ENCODE measurements around the gene SRI.
"Not testable (repeated sequence)": the region's sequence is repeated elsewhere in the genome, so short reads cannot be mapped to it uniquely, and the experiment has no call there.

The SRI gene, protein sequence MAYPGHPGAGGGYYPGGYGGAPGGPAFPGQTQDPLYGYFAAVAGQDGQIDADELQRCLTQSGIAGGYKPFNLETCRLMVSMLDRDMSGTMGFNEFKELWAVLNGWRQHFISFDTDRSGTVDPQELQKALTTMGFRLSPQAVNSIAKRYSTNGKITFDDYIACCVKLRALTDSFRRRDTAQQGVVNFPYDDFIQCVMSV

DNA sequence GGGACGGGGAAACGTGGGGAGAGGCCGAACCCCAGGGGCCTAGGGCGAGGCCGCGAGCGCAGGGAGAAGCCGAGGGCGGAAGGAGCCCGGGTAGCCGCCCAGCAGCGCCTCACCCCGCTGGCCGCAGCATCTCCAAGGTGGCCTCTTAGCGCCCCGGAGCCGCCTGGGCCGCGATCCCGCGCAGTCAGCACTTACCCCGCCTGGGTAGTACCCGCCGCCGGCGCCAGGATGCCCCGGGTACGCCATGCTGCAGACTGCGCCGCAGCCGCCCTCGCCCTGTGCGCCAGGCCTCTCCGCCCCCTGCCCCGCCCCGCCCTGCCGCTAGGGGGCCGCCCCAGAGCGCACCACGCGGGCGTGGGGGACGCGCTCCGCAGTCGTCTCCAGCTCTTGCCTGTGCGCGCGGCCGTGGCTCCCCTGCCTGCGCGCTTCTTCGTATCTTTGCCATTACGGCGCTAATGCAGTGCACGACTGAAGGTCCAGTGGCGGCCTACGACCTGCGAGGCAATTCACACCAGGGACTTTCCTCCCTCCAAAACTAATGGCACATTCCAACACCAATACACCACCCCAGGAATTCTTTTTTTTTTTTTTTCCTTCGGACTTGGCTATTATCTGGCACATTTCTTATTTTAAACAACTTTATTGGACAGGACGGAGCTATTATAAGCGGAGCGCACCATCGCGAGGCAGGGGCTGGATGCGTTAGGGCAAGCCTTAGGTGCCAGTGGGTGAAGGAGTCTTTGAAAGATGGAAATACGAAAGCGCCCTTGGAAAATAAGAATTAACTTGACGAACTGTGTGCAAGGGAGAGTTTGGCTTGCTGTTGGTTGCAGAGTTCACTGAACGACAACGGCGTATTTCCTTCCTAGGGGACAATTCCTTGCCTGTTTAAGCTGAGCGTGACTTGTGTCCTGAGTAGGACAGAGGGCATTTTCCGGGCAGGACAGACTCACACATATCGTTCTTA, at the start of gene SRI:
Gene SRI, minus strand, starts transcription at position 258 of the 967 bp plus-strand sequence. Its CDS starts 12 bp downstream, at position 246.
- TF ChIP-seq POLR2A (IDR thresholded peaks at IDR 0.05; ENCODE audit: low read length) (peak; percentile 75), GATA1 (IDR thresholded peaks at IDR 0.05; ENCODE audit: low read depth, low read length) (no peak)
- DNase-seq, result peak; percentile 94 to 96

DNA sequence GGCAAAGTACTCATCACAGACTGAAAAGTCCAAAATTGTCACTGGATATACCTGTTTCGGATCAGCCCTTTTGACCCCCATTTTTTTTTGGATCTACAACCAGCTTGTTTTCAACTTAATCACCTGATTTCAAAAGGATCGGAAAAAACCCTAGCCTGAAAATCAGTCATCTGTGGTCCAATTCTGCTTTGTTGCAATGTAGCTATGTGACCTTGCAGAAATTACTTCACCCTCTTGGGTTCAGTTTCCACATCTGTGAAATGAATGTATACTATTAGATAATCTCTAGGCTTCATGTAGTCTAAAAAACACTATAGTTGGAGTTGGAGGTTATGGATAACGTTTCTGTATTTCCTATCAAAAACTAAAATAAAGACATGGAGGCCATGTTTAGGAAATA, 49.7 kb upstream of the SRI start:
- TF ChIP-seq POLR2A (IDR thresholded peaks at IDR 0.05; ENCODE audit: low read length) (no peak), GATA1 (IDR thresholded peaks at IDR 0.05; ENCODE audit: low read depth, low read length) (no peak)
- DNase-seq, result no peak

DNA sequence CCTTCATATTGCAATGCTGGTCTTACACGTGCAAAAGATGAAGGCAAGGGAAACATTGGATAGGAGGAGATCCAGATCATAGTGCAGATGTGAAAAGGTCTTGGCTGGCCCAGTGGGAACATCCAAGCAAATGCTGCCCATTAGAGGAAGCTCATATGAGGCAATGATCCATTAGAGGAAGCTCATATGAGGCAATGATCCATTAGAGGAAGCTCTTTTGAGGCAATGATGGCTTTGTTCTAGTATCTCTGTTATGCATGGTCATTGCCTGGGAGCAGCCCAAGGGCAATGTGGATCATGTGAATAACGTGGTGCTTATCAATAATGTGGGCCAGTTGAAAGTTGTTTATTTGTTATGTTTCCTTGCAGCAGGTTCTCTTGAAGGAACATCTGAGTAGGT, 49.0 kb upstream of the SRI start:
- DNase-seq, result no peak
- TF ChIP-seq GATA1 (IDR thresholded peaks at IDR 0.05; ENCODE audit: low read depth, low read length) (no peak), POLR2A (IDR thresholded peaks at IDR 0.05; ENCODE audit: low read length) (no peak)

DNA sequence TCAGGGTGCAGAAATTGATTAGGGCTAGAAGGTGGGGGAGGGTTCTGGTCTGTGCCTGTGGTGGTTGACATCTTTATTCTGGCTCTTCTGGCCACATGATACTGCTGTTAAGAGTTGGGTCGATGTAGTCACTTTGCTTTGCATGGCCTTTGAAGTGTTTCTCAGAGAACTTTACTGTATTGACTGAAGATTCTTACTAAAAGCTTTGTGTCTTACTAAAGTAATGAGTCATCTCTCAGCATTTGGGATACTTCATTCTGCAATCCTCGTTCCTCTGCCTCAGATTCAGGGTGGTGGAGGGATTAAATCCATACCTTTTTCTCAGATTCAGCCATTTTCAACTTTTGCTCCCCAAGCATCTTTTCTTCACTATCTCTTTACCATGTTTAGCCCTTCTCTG, 48.2 kb upstream of the SRI start:
- no peak for DNase-seq
- TF ChIP-seq POLR2A (IDR thresholded peaks at IDR 0.05; ENCODE audit: low read length) (no peak), GATA1 (IDR thresholded peaks at IDR 0.05; ENCODE audit: low read depth, low read length) (no peak)

DNA sequence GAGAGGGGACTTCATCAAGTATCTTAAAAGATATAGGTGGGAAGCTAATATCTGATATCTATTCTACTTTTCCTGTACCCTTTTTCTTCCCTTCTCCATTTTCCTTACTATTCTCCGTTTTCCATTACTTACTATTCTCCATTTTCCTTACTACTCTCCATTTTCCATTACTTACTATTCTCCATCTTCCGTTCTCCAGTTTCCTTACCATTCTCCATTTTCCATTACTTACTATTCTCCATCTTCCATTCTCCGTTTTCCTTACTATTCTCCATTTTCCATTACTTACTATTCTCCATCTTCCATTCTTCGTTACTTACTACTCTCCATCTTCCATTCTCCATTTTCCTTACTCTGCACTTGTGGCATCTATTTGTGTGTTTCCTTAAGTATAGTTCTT, 47.6 kb upstream of the SRI start:
- TF ChIP-seq POLR2A (IDR thresholded peaks at IDR 0.05; ENCODE audit: low read length) (no peak), GATA1 (IDR thresholded peaks at IDR 0.05; ENCODE audit: low read depth, low read length) (no peak)
- no peak for DNase-seq

DNA sequence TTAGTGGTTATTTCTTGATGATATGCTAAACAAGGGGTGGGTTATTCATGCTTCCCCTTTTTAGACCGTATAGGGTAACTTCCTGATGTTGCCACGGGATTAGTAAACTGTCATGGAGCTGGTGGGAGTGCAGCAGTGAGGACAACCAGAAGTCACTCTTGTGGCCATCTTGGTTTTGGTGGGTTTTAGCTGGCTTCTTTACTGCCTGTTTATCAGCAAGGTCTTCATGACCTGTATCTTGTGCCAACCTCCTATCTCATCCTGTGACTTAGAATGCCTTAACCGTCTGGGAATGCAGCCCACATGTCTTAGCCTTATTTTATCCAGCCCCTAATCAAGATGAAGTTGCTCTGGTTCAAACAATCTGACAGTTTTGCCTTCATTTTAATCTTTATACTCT, 45.1 kb upstream of the SRI start:
- peak in 1 of 2 experiments; percentile 15 for DNase-seq

DNA sequence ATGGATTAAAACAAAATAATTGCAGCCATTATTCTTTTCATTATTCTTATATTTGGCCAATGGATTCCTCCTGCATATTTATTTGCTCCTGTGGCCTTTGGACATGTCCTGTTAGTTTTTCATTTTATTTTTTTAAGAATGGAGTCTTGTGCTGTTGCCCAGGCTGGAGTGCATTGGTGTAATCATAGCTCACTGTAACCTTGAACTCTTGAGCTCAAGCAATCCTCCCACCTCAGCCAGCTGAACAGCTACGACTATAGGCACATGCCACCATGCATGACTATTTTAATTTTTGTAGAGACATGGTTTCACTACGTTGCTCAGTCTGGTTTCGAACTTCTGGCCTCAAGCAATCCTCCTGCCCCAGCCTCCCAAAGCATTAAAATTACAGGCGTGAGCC, 42.7 kb upstream of the SRI start:
- TF ChIP-seq POLR2A (IDR thresholded peaks at IDR 0.05; ENCODE audit: low read length), result no peak

DNA sequence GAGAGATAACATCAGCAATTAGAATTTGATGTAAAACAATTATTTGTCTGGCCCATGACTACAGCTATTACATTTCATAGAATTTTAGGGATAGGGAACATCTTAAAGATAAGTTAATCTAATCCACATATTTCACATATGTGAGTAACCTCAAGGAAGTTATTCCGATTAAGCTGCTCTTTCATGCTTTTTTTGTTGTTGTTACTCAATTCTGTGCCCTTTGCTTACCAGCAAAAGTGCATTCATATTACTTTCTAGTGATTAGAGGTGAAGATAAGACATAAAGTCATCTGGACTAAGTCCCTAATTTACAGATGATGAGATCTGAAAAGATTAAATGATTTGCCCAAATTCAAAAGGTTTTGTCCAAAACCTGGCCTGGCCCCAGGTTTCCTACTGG, 40.9 kb upstream of the SRI start:
- no peak for DNase-seq
- no peak for TF ChIP-seq POLR2A (IDR thresholded peaks at IDR 0.05; ENCODE audit: low read length)
- no peak for TF ChIP-seq GATA1 (IDR thresholded peaks at IDR 0.05; ENCODE audit: low read depth, low read length)

More for the DNA sequence above, 42.7 kb upstream of the SRI start:
- DNase-seq, result no peak

DNA sequence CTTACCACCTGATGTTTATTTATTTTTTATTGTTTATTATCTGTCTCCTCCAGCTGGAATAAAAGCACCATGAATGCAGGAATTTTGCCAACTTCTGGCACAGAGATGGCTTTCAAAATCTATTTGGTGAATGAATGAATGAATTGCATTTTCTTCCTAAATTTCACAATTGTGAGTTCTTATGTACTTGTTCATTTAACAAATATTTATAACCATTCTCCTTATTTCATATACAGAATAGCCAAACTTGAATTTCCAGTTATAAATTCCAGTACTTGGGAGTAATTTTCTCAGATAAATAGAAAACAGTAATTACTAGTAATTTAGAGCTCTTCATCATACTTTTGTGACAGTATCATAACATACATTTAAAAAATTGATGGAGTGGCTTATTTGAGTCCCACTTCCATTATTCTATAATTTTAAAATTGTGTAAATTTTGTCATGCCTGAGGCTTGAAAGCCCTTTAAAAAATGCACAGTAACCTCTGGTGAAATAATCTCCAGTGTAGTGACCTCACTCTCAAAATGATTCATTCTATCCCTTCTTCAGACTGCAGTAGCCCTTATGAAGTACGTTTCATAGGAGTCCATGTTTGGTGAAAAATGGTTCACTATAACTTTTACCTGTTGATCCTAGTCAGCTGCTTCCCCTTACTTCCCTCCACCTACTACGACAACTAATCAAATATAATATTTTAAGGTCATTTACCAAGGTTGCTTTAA, 40.0 kb upstream of the SRI start:
- TF ChIP-seq POLR2A (IDR thresholded peaks at IDR 0.05; ENCODE audit: low read length) (no peak), GATA1 (IDR thresholded peaks at IDR 0.05; ENCODE audit: low read depth, low read length) (no peak)
- no peak for DNase-seq

DNA sequence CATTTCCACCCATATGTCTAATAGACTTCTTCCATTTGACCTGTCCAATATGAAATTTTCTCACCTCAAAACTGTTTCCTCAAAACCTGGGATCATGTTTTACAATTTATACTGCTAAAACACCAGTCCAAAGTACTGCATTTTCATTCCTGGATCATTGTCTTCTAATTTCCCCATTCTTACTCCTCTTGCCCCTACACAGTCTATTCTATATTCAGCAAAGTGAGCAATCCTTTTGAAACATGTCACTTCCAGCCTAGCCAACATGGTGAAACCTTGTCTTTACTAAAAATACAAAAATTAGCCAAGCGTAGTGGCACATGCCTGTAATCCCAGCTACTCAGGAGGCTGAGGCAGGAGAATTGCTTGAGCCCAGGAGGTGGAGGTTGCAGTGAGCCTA, 38.5 kb upstream of the SRI start:
- DNase-seq, result not testable (repeated sequence)

DNA sequence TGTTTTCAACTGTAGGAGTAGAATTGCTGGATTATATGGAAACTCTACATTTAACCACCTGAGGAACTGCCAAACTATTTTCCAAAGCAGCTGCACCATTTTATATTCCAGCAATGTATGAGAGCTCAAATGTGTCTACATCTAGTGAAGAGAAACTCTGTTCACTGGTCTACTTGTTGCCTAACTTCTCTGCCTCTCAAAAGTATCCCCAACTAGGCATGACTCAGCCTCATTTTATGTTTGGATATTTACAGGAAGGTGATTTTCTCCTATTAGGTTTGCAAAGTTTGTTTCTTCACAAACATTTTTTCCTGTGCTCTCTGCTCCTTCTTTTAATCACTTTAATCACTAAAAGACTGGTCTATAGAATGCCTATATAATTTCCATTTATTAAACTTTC, 37.1 kb upstream of the SRI start:
- DNase-seq, result no peak
- TF ChIP-seq POLR2A (IDR thresholded peaks at IDR 0.05; ENCODE audit: low read length) (no peak), GATA1 (IDR thresholded peaks at IDR 0.05; ENCODE audit: low read depth, low read length) (no peak)

DNA sequence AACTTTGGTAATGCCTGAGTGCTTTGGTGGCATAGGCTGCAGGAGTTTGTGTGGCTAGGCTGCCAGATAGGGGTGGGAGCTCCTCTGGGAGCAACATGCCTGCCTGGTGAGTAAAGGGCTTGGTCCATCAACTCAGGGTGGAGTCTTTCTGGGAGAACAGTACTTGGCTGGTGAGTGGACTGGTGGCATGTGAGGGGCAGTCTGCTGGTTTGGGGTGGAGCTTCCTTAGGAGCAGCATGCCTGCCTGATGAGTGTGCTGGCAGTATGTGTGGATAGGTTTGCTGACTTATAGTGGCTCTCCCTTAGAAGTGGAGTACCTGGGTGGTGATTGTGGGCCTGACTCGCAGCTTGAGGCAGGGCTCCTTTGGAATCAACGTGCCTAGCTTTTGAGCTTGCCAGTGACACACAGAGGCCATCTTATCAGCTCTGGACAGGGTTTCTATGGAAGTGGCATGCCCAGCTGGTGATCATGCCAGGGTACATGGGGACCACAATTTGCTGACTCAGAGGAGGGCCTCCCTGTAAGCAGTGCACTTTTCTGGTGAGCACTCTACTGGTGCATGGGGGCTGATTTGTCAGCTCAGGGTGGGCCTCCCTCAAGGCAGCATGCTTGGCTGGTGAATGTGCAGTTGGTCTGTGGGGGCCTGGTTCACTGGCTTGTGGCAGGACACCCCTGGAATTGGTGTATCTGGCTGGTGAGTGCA, 35.0 kb upstream of the SRI start:
- no peak for DNase-seq
- no peak for TF ChIP-seq GATA1 (IDR thresholded peaks at IDR 0.05; ENCODE audit: low read depth, low read length)
- no peak for TF ChIP-seq POLR2A (IDR thresholded peaks at IDR 0.05; ENCODE audit: low read length)

DNA sequence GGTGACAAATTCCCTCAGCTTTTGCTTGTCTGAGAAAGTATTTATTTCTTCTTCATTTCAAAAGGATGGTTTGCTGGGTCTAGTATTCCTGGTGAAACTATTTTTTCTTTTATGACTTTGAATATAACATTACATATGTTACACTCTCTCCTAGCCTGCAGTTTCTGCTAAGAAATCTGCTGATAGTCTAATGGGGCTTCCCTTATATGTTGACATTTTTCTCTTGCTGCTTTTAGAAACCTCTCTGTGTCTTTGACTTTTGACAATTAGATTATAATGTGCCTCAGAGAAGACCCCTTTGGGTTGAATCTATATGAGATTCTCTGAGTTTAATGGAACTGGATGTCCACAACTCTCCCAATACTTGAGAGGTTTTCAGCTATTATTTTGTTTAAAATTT, 33.8 kb upstream of the SRI start:
- TF ChIP-seq GATA1 (IDR thresholded peaks at IDR 0.05; ENCODE audit: low read depth, low read length), result no peak
- TF ChIP-seq POLR2A (IDR thresholded peaks at IDR 0.05; ENCODE audit: low read length), result no peak
- no peak for DNase-seq

DNA sequence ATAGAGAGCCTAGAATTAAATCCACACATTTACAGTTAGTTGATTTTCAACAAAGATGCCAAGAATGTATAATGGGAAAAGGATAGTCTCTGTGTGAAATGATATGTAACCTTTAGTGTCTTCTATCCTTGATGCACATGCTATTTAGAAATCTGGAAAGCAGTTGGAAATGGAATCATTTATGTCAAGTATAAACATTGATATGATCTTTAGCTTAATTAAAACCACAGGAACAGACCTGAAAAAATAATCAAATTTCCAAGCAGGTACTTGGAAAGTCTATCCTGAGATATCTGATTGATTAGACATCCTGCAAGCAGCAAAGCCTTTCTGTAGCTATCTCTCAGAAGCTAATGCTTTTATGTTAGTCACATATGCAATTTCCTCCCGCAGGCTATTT, 24.4 kb upstream of the SRI start:
- DNase-seq, result no peak
- TF ChIP-seq POLR2A (IDR thresholded peaks at IDR 0.05; ENCODE audit: low read length) (no peak), GATA1 (IDR thresholded peaks at IDR 0.05; ENCODE audit: low read depth, low read length) (no peak)

Data from erythroblast (primary cell).